ENCODE data around the gene PKD1L1. TPM values are rescaled to one million over a fixed set of nuclear protein-coding genes. Genes with fewer than 3 reads are reported as not detected.
"Not testable (repeated sequence)": the region's sequence is repeated elsewhere in the genome, so short reads cannot be mapped to it uniquely, and the experiment has no call there.

PKD1L1 gene
- total RNA-seq, 1 experiment from 2014 or later, result 0.07 TPM

DNA sequence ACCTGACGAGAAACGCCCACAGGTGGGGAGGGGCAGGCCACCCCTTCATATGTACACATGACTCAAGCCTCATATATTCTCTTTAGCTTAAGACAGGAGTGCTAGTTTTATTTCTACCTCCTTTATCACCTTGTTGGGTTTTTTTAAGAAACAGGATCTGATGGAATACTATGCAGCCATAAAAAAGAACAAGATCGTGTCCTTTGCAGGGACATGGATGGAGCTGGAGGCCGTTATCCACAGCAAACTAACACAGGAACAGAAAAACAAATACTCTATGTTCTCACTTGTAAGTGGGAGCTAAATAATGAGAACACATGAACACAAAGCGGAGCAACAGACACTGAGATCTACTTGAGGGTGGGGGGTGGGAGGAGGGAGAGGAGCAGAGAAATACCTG, 42.3 kb upstream of the PKD1L1 start:
- ChIA-PET CTCF (interaction anchor here (1.7 to 2.3 kb wide), 4 partner anchors 22 to 164 kb away, joined by 4 to 23 read pairs (median 14); partner anchors contain the start of gene UPP1), POLR2A (interaction anchor here (0.5 kb wide), 1 partner anchor 531 kb away, joined by 3 read pairs; no protein-coding TSS in a partner anchor)
- Mint-ChIP-seq H3K27ac (peak overlapping the region; percentile 97), H3K4me3 (no peak overlapping the region), H3K4me1 (peaks cover 39% of the 10 kb centered on the region), H3K27me3 (ENCODE audit: low read depth) (no peaks in the 10 kb centered on the region; the same call in 1 of the 2 replicates), H3K36me3 (peaks cover 4% of the 10 kb centered on the region; the same call in 1 of the 2 replicates), H3K9me3 (peaks cover 18% of the 10 kb centered on the region)
- no peak for ATAC-seq
- TF ChIP-seq, protein P1, sequence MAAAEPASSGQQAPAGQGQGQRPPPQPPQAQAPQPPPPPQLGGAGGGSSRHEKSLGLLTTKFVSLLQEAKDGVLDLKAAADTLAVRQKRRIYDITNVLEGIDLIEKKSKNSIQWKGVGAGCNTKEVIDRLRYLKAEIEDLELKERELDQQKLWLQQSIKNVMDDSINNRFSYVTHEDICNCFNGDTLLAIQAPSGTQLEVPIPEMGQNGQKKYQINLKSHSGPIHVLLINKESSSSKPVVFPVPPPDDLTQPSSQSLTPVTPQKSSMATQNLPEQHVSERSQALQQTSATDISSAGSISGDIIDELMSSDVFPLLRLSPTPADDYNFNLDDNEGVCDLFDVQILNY (CRISPR knock-in tag; IDR thresholded peaks at IDR 0.05), result no peak
- no peak for TF ChIP-seq NFATC4 (CRISPR knock-in tag; IDR thresholded peaks at IDR 0.05)
- no peak for DNase-seq (ENCODE audit: low spot score)

DNA sequence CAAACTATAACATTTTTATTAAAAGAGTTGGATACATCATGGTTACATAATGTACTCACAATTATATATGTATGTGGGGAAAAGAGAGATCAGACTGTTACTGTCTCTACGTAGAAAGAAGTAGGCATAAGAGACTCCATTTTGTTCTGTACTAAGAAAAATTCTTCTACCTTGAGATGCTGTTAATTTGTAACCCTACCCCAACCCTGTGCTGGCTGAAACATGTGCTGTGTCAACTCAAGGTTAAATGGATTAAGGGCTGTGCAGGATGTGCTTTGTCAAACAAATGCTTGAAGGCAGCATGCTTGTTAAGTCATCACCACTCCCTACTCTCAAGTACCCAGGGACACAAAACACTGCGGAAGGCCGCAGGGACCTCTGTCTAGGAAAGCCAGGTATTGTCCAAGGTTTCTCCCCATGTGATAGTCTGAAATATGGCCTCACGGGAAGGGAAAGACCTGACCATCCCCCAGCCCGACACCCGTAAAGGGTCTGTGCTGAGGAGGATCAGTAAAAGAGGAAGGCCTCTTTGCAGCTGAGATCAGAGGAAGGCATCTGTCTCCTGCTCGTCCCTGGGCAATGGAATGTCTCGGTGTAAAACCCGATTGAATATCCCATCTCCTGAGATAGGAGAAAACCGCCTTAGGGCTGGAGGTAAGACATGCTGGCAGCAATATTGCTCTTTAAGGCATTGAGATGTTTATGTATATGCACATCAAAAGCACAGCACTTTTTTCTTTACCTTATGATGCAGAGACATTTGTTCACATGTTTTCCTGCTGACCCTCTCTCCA, 41.5 kb upstream of the PKD1L1 start:
- DNase-seq (ENCODE audit: low spot score); H3K36me3 Mint-ChIP-seq; ATAC-seq; POLR2A ChIA-PET; H3K4me3 Mint-ChIP-seq; H3K27me3 Mint-ChIP-seq (ENCODE audit: low read depth): not testable (repeated sequence)
- CTCF ChIA-PET, result interaction anchor here (1.0 to 1.7 kb wide), 5 partner anchors 10 to 120 kb away, joined by 3 to 5 read pairs (median 3); no protein-coding TSS in a partner anchor
- 0 out of 2 replicates have a peak, but pooled peaks have one; percentile 59 for TF ChIP-seq ZBTB21 (CRISPR knock-in tag; IDR thresholded peaks at IDR 0.05; ENCODE audit: borderline replicate concordance)
- Mint-ChIP-seq H3K4me1 (peaks cover 39% of the 10 kb centered on the region), H3K27ac (peak overlapping the region; percentile 97), H3K9me3 (peaks cover 12% of the 10 kb centered on the region)

DNA sequence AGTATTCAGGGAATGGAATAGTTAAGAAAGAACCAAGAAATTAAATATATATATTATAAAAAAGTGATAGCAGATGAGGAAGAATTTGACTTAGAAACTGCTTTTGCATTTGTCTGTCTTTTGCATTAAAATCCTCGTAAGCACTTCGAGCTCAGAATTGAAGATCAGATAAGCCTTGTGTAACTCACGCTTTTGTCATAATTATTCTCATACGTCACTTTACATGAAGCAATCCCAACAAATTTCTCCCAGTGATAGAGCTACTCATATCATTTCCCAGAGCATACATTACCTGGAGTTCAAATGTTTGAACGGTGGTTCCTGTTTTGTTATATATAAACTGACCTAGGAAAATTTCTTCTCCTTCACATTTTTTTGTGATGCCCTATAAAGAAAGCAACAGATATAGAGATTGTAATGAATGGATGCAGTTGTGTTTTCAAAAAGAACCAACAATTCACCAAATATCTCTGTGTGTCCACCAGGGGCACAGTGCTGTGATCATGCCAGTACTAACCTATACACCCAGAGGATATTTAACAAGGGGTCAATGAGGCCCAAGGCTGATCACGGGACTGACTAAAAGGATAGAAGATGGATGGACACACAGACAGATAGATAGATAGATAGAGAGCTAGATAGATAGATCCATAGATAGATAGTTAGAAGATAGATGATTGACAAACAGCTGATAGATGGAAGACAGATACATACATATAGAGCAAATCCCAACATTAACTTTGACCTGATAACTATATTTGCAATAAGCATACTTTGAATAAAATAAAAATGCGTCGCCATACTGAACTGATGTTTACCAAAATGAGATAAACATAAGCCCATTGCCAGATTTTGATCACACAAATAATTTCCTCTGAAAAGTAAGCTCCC, 40.5 kb upstream of the PKD1L1 start:
- Mint-ChIP-seq H3K36me3 (peaks cover 4% of the 10 kb centered on the region; the same call in 1 of the 2 replicates), H3K4me3 (peak overlapping the region; percentile 1; the same call in 1 of the 2 replicates), H3K27ac (peak overlapping the region; percentile 67; the same call in 1 of the 2 replicates), H3K4me1 (peaks cover 38% of the 10 kb centered on the region), H3K9me3 (peaks cover 7% of the 10 kb centered on the region), H3K27me3 (ENCODE audit: low read depth) (no peaks in the 10 kb centered on the region)
- ATAC-seq (peak; percentile 55), DNase-seq (ENCODE audit: low spot score) (no peak)
- CTCF ChIA-PET, result interaction anchor here (0.9 to 1.7 kb wide), 11 partner anchors 9 to 185 kb away, joined by 3 to 6 read pairs (median 3); partner anchors contain the start of genes HUS1 and UPP1
- POLR2A ChIA-PET, result no interaction called here
- TF ChIP-seq, protein P2, sequence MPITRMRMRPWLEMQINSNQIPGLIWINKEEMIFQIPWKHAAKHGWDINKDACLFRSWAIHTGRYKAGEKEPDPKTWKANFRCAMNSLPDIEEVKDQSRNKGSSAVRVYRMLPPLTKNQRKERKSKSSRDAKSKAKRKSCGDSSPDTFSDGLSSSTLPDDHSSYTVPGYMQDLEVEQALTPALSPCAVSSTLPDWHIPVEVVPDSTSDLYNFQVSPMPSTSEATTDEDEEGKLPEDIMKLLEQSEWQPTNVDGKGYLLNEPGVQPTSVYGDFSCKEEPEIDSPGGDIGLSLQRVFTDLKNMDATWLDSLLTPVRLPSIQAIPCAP (CRISPR knock-in tag; IDR thresholded peaks at IDR 0.05), result no peak
- TF ChIP-seq NR3C1 (CRISPR knock-in tag; conservative IDR thresholded peaks at IDR 0.05; ENCODE audit: low read depth) (no peak), CREB1 (CRISPR knock-in tag; IDR thresholded peaks at IDR 0.05) (no peak), ESRRA (CRISPR knock-in tag; IDR thresholded peaks at IDR 0.05; ENCODE audit: borderline replicate concordance) (no peak), NFATC4 (CRISPR knock-in tag; IDR thresholded peaks at IDR 0.05) (no peak), HMGA2 (CRISPR knock-in tag; IDR thresholded peaks at IDR 0.05) (no peak), RELA (CRISPR knock-in tag; IDR thresholded peaks at IDR 0.05; ENCODE audit: borderline replicate concordance) (no peak), SP1 (CRISPR knock-in tag; conservative IDR thresholded peaks at IDR 0.05) (no peak), TCF7 (CRISPR knock-in tag; IDR thresholded peaks at IDR 0.05; ENCODE audit: low read depth) (no peak), ZNF671 (CRISPR knock-in tag; IDR thresholded peaks at IDR 0.05) (no peak)
- TF ChIP-seq, protein P3, sequence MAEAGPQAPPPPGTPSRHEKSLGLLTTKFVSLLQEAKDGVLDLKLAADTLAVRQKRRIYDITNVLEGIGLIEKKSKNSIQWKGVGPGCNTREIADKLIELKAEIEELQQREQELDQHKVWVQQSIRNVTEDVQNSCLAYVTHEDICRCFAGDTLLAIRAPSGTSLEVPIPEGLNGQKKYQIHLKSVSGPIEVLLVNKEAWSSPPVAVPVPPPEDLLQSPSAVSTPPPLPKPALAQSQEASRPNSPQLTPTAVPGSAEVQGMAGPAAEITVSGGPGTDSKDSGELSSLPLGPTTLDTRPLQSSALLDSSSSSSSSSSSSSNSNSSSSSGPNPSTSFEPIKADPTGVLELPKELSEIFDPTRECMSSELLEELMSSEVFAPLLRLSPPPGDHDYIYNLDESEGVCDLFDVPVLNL (CRISPR knock-in tag; IDR thresholded peaks at IDR 0.05; ENCODE audit: borderline replicate concordance, low read depth), result no peak
- TF ChIP-seq, protein P4, sequence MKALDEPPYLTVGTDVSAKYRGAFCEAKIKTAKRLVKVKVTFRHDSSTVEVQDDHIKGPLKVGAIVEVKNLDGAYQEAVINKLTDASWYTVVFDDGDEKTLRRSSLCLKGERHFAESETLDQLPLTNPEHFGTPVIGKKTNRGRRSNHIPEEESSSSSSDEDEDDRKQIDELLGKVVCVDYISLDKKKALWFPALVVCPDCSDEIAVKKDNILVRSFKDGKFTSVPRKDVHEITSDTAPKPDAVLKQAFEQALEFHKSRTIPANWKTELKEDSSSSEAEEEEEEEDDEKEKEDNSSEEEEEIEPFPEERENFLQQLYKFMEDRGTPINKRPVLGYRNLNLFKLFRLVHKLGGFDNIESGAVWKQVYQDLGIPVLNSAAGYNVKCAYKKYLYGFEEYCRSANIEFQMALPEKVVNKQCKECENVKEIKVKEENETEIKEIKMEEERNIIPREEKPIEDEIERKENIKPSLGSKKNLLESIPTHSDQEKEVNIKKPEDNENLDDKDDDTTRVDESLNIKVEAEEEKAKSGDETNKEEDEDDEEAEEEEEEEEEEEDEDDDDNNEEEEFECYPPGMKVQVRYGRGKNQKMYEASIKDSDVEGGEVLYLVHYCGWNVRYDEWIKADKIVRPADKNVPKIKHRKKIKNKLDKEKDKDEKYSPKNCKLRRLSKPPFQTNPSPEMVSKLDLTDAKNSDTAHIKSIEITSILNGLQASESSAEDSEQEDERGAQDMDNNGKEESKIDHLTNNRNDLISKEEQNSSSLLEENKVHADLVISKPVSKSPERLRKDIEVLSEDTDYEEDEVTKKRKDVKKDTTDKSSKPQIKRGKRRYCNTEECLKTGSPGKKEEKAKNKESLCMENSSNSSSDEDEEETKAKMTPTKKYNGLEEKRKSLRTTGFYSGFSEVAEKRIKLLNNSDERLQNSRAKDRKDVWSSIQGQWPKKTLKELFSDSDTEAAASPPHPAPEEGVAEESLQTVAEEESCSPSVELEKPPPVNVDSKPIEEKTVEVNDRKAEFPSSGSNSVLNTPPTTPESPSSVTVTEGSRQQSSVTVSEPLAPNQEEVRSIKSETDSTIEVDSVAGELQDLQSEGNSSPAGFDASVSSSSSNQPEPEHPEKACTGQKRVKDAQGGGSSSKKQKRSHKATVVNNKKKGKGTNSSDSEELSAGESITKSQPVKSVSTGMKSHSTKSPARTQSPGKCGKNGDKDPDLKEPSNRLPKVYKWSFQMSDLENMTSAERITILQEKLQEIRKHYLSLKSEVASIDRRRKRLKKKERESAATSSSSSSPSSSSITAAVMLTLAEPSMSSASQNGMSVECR (CRISPR knock-in tag; IDR thresholded peaks at IDR 0.05; ENCODE audit: borderline replicate concordance), result no peak
- TF ChIP-seq, protein P5, sequence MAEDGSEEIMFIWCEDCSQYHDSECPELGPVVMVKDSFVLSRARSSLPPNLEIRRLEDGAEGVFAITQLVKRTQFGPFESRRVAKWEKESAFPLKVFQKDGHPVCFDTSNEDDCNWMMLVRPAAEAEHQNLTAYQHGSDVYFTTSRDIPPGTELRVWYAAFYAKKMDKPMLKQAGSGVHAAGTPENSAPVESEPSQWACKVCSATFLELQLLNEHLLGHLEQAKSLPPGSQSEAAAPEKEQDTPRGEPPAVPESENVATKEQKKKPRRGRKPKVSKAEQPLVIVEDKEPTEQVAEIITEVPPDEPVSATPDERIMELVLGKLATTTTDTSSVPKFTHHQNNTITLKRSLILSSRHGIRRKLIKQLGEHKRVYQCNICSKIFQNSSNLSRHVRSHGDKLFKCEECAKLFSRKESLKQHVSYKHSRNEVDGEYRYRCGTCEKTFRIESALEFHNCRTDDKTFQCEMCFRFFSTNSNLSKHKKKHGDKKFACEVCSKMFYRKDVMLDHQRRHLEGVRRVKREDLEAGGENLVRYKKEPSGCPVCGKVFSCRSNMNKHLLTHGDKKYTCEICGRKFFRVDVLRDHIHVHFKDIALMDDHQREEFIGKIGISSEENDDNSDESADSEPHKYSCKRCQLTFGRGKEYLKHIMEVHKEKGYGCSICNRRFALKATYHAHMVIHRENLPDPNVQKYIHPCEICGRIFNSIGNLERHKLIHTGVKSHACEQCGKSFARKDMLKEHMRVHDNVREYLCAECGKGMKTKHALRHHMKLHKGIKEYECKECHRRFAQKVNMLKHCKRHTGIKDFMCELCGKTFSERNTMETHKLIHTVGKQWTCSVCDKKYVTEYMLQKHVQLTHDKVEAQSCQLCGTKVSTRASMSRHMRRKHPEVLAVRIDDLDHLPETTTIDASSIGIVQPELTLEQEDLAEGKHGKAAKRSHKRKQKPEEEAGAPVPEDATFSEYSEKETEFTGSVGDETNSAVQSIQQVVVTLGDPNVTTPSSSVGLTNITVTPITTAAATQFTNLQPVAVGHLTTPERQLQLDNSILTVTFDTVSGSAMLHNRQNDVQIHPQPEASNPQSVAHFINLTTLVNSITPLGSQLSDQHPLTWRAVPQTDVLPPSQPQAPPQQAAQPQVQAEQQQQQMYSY (CRISPR knock-in tag; IDR thresholded peaks at IDR 0.05), result no peak
